HG03045 (cell line): ENCODE results near the gene DHRS4L2.
A peak's percentile ranks its signal among the peaks of the same experiment; 100 is the strongest.
"Not testable (repeated sequence)": the region's sequence is repeated elsewhere in the genome, so short reads cannot be mapped to it uniquely, and the experiment has no call there.

Experiments used
- ATAC-seq: cut with Tn5 transposase; IDR thresholded peaks from one replicate; pipeline ENCODE4 v1.9.1; 2021; ENCODE audit warnings: mild to moderate bottlenecking, moderate library complexity; ENCODE audit not compliant: unreplicated experiment

The DHRS4L2 gene

GRCh38 chr14:23988607-23989363, at the start of gene DHRS4L2:
Gene DHRS4L2, plus strand, starts transcription at chr14:23988929. Its CDS starts 19 bp downstream, at chr14:23988948.
- ATAC-seq = peak; percentile 93

DNA sequence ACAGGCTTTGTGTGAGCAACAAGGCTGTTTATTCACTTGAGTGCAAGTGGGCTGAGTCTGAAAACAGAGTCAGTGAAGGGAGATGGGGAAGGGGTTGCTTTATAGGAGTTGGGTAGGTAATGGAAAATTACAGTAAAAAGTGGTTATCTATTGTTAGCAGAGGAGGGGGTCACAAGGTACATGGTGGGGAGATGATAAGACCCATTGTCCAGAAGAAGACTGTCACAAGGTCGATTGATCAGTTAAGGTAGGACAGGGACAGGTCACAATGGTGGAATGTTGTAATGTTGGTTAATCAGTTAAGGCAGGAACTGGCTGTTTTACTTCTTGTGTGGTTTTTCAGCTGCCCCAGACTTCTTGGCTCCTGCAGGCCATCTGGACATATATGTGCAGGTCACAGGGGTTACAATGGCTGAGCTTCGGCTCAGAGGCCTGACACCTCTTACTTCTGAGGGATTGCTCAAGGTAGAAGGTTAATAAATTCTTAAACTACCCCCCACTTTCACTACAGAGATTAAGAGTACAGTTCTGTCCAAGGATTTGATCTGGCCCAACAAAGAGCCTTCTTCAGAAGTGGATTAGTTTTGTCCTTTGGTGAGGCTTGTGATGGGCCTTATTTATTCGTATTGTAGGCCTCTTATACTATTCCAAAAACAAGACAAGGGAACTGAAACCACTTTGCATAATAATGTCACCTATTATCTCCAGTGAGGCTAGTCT, 49.0 kb upstream of the DHRS4L2 start:
- no peak for ATAC-seq

DNA sequence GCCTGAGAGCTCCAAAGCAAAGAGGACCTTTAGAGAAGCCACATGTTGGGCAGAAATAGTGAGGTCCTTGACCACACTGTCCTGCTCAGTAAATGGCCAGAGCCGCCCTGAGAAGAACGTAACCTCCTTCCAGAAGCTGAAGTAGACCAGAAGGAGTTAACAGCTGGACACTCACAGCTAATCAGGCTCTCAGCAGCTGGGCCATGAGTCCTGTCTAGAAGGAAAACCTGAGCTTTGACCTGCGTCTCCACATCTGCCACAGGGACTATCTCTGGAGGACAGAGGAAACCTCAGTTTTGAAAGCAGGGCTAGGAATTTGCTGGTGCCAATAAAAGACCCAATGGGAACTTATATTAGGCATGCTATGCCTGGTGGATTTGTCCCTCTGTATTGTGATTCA, 47.5 kb upstream of the DHRS4L2 start:
- no peak for ATAC-seq

DNA sequence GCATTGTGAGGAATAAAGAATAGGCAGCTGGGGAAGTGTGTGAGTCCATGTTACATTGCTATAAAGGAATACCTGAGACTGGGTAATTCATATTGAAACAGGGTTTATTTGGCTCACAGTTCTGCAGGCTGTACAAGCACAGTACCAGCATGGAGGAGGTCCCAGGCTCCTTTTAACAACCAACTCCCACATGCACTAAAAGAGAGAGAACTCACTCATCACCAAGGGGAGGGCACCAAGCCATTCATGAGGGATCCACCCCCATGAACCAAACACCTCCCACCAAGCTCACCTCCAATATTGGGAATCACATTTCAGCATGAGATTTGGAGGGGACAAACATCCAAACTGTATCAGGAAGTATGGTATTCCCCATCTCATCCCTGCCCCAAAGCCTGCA, 47.1 kb upstream of the DHRS4L2 start:
- ATAC-seq = no peak

DNA sequence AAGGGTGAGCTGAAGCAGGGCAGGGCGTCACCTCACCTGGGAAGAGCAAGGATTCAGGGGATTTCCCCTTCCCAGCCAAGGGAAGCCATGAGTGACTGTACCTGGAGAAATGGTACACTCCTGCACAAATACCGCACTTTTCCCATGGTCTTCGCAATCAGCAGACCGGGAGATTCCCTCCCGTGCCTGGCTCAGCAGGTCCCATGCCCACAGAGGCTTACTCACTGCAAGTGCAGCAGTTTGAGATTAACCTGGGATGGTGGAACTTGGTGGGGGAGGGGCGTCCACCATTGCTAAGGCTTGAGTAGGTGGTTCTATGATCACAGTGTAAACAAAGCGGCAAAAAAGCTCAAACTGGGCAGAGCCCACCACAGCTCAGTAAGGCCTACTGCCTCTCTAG, 46.1 kb upstream of the DHRS4L2 start:
- ATAC-seq = no peak

DNA sequence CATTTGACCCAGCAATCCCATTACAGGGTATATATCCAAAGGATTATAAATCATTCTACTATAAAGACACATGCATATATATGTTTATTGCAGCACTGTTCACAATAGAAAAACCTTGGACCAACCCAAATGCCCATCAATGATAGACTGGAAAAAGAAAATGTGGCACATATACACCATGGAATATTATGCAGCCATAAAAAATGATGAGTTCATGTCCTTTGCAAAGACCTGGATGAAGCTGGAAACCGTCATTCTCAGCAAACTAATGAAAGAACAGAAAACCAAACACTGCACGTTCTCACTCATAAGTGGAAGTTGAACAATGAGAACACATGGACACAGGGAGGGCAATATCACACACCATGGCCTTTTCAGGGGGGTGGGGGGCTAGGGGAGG, 39.7 kb upstream of the DHRS4L2 start:
- not testable (repeated sequence) for ATAC-seq

GRCh38 chr14:23950411-23951135, 38.2 kb upstream of the DHRS4L2 start:
- no peak for ATAC-seq

DNA sequence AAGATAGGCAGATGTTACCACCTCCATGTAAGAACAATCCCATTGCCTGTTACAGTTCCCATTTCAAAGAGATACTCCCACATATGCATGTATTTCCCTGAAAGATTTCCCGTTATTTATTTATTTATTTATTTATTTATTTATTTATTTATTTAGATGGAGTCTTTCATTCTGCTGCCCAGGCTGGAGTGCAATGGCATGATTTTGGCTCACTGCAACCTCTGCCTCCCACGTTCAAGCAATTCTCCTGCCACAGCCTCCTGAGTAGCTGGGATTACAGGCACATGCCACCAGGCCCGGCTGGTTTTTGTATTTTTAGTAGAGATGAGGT, 37.6 kb upstream of the DHRS4L2 start:
- not testable (repeated sequence) for ATAC-seq

DNA sequence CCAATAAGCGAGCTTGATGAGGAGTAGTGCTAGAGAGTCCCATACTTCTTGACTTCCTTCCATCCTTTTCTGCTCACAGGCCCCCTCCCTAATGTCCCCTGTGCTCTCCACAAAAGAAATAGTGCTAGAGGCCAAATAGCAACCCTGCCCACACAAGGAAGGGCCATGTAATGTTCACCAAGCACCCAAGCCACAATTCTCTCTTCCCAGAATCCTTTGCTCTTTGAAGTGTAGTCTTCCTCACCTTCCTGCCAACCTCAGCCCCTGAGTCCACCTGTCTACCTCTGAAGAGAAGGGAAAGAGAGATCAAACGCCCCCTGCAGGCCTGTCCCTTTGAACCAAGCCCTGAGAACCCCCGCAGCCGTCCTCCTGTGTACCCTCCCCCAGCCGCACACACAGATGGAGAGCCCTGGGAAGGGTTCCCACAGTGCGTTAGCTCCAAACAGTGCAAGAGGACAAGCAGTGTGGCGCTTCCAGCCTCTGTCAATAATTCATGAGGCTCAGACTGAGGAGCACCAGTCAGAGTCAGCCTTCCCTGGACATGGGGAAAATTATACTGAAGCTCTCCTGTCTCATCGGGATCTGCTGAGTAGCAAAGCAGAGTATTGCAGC, 37.0 kb upstream of the DHRS4L2 start:
- ATAC-seq = no peak

DNA sequence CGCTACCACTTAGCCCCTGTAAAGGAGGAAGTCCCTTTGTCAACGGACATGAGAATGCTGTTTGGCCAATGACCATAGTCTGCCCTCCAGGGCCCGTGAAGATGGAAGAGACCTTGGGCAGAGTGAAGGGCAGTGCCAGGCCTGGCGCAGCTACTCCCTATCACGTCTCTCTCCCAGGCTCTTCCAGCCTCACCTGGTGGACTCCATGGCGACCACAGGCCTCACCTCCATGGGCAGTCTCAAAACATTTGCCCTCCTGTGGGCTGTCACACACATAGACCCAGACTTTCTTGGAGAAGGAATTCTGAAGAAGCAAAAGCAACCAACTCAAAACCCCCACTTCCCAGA, 35.6 kb upstream of the DHRS4L2 start:
- ATAC-seq = not testable (repeated sequence)

GRCh38 chr14:23953464-23954278, 35.1 kb upstream of the DHRS4L2 start, which contains the start of gene DHRS4:
Gene DHRS4, plus strand, starts transcription at chr14:23953770. Its CDS starts 19 bp downstream, at chr14:23953789.
- peak; percentile 89 for ATAC-seq

DNA sequence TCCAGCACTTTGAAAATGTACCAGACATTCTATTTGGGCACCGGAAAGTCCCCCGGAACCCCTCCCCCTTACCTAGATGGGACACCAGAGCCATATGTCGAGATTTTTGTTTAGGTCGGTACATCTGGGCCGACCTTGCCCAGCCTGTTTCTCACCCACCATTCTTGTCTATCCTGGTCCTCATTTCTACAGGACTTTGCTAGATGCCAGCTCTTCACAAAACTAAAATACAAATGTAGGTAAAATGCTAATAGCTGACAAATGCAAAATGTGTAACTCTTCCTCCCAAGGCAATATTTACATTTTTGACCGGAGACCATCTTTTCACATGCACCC, 34.5 kb upstream of the DHRS4L2 start:
- ATAC-seq = not testable (repeated sequence)

GRCh38 chr14:23954965-23955364, 33.8 kb upstream of the DHRS4L2 start:
- ATAC-seq = not testable (repeated sequence)

DNA sequence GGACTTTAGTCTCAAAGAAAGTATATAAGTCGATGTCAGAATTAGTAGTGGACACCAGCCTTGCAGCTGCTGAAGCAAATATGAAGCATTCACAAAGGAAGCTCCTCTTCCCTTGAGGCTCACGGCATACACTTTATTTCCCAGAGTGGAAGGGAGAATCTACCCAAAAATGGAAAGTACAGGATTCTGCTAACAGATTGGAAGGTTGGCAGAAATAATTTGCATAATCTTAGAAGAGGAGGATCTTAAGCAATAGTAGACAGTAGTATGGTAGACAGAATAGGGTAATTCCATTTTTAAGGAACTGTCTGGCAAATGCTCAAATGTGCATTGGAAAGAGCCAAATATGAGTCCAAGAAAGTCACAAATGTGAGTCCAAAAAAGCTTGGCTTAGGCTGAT, 32.9 kb upstream of the DHRS4L2 start:
- not testable (repeated sequence) for ATAC-seq

DNA sequence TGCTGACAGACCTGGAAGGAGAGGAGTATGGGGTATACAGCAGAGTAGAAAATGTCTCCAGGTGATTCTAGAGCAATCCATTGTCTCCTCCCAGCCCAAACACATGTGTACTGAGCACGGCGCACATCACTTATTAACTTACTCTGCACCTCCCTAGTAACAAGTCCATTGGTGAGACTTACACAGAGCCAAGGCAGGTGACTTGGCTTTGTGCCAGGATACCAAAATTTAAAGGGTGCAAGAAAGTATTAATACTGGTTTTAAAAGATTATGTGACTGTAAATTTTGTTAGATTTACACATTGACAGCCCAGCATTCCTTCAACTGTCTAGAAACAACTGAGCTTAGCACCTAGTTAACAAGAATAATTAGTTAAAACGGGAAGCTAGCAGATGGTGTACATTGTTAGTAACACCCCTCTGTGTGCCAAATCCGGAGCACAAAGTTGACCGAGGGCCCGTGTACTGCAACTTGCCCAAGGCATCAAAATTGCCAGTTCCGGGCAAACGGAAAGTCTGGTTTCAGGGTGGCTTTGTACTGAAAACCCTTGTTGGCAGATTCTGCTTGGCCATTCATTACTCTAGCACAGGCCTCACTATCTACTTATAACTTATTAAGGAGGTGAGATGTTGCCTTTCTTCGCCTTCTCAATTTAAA, 30.7 kb upstream of the DHRS4L2 start:
- ATAC-seq = not testable (repeated sequence)

- not testable (repeated sequence) for ATAC-seq
Observed at GRCh38 chr14:23960899-23961298, 27.8 kb upstream of the DHRS4L2 start.

GRCh38 chr14:23961704-23962103, 27.0 kb upstream of the DHRS4L2 start:
- ATAC-seq = not testable (repeated sequence)

- not testable (repeated sequence) for ATAC-seq
Observed at GRCh38 chr14:23969130-23969480, 19.6 kb upstream of the DHRS4L2 start.

DNA sequence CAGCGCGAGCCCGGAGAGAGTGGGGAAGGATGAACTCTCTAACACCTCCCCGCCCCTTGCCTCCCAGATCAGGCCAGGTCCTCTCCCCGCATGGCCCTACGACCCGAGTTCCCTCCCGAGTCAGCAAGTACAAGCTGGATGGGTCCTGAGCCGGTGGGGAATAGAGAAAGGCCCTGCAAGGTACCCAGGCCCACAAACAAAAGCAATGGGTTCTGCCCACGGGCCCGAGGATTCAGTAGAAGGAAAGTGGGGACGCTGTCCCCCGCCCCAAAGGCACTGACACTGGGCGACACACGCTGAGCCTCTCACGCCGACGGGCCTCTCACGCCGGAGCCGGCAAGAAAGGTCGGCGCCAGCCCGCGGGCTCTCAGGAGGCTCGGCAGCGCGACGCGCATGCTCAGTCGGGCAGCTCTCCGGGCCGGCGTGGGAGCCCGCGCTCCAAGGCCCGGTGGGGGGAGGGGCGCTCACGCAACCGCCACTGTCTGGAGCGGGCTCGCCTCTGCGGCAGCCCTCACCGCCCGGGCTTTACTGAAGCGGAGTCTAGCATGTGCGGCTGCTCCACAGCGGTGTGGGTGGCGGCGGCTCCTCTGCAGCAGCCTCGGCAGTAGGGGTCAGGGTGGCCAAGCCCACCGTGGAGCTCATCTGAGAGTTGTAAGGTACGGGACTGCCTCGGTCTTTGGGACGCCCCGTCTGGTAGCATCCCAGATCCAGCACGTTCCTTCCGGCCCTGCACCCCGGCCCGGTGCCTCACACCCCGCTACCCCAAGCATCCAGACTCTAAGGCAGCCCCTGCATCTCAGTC, 19.0 kb upstream of the DHRS4L2 start:
- peak; percentile 83 for ATAC-seq
